OCI-LY7 (cell line): Measurements from ENCODE around the gene CHST13. TPM values are rescaled to one million over a fixed set of nuclear protein-coding genes. Genes with fewer than 3 reads are reported as not detected.

Experiments used
- BruUV-seq: library from RNA; stranded (reverse); fragments of 400-500 nt; replicated peaks from 2 replicates; lab custom pipeline; 2021; lab: Mats Ljungman, UMichigan
- CTCF ChIA-PET: fragments of 300-600 bp; sonication (Branson Sonifier 250); formaldehyde crosslinking; loops from one replicate; lab custom pipeline; 2022; ENCODE audit warnings: antibody characterized with exemption; ENCODE audit not compliant: unreplicated experiment; lab: Charles Lee
- POLR2A ChIA-PET: fragments of 300-600 bp; sonication (Branson Sonifier 250); formaldehyde crosslinking; loops from one replicate; lab custom pipeline; 2022; ENCODE audit warnings: antibody characterized with exemption; lab: Charles Lee
- DNase-seq: peaks from one replicate; pipeline ENCODE4 v3.0.0-alpha.2; 2015; ENCODE audit warnings: low spot score
- H2AFZ ChIP-seq: fragments of 200-600 bp; sonication (generic), shearing (Covaris generic); 2 replicates; pipeline ENCODE4 v1.6.1; 2014; ENCODE audit warnings: mild to moderate bottlenecking, antibody characterized with exemption, low read length, moderate library complexity
- H3K27ac ChIP-seq: fragments of 200-600 bp; sonication (generic); 2 replicates; pipeline ENCODE4 v1.5.1; 2014; ENCODE audit warnings: mixed run types, low read depth, mild to moderate bottlenecking, moderate library complexity, low read length, inconsistent platforms; ENCODE audit not compliant: poor library complexity, severe bottlenecking
- H3K36me3 ChIP-seq: fragments of 200-600 bp; sonication (generic); 2 replicates; pipeline ENCODE4 v1.6.1; 2014; ENCODE audit warnings: mild to moderate bottlenecking, antibody characterized with exemption, low read length, moderate library complexity, mixed read lengths; ENCODE audit not compliant: insufficient read depth
- H3K4me1 ChIP-seq: fragments of 200-600 bp; sonication (generic); 2 replicates; pipeline ENCODE4 v1.5.1; 2014; ENCODE audit warnings: mild to moderate bottlenecking, low read length; ENCODE audit not compliant: insufficient read depth, poor library complexity, severe bottlenecking
- H3K4me2 ChIP-seq: fragments of 200-600 bp; sonication (generic); 2 replicates; pipeline ENCODE4 v1.6.1; 2014; ENCODE audit warnings: mild to moderate bottlenecking, low read length
- H3K4me3 ChIP-seq: fragments of 200-600 bp; sonication (generic); 2 replicates; pipeline ENCODE4 v1.5.1; 2014; ENCODE audit warnings: mild to moderate bottlenecking, low read depth, low read length; ENCODE audit not compliant: poor library complexity, severe bottlenecking
- H3K79me2 ChIP-seq: fragments of 200-600 bp; sonication (generic); 2 replicates; pipeline ENCODE4 v1.6.1; 2016; ENCODE audit warnings: low read depth, mild to moderate bottlenecking, low read length, moderate library complexity, mixed read lengths; ENCODE audit not compliant: insufficient read depth
- H3K9me2 ChIP-seq: fragments of 200-600 bp; sonication (generic); 2 replicates; pipeline ENCODE4 v1.6.1; 2016; ENCODE audit warnings: mild to moderate bottlenecking, low read length, mixed read lengths; ENCODE audit not compliant: insufficient read depth
- H3K9me3 ChIP-seq: fragments of 200-600 bp; sonication (generic); 2 replicates; pipeline ENCODE4 v1.6.1; 2014; ENCODE audit warnings: mild to moderate bottlenecking, mixed run types, low read length, mixed read lengths
- H4K20me1 ChIP-seq: fragments of 200-600 bp; sonication (generic); 2 replicates; pipeline ENCODE4 v1.6.1; 2014; ENCODE audit warnings: mild to moderate bottlenecking, antibody characterized with exemption, low read length, moderate library complexity, mixed read lengths; ENCODE audit not compliant: insufficient read depth
- CTCF ChIP-seq: fragments of 200-600 bp; sonication (generic); conservative IDR thresholded peaks from 2 replicates; pipeline ENCODE4 v1.5.1; 2014; ENCODE audit warnings: mild to moderate bottlenecking, antibody characterized with exemption, low read length, moderate library complexity, mixed read lengths
- EZH2phosphoT487 ChIP-seq: fragments of 200-600 bp; sonication (generic); IDR thresholded peaks from 2 replicates; pipeline ENCODE4 v1.6.1; 2018; ENCODE audit warnings: low read depth, borderline replicate concordance, mild to moderate bottlenecking, mixed run types, antibody characterized with exemption, low read length, moderate library complexity, mixed read lengths
- intact Hi-C: fragments of 100-400 bp; cut with micrococcal nuclease; formaldehyde crosslinking; loops from one replicate; pipeline ENCODE4 v1.10.0; 2022; ENCODE audit not compliant: unreplicated experiment
- total RNA-seq, 2 experiments: library from RNA; depleted of rRNA in 1 of 2; stranded (reverse); fragments of >200 nt in 1 of 2; shearing (Covaris generic) in 1 of 2; gene quantifications; 2 replicates each; pipeline ENCODE4 v1.2.3, GENCODE V29; 2014 to 2022

The CHST13 gene
- total RNA-seq, 2 experiments from 2014 or later: not detected

DNA sequence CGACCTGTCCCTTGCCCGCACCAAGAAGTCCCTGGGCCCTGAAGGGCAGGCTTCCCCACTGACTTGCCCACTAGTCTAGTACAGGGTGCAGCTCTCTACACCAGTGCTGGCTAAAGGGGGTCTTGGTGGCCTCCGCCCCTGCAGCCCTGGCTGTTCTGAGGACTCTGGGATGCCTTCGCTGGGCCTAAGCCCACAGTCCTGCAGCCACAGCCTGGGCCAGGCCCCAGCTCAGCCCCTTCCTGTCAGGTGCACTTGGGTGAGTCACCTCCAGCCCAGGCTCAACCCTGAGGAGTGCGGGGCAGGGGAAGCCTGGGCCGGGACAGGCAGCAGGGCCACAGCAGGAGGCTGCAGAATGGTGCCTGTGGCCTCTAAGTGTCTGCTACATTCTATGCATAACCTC lies 33.8 kb downstream of the CHST13 start:
- DNase-seq: no peak
- H3K79me2 ChIP-seq: no peaks in the 10 kb centered on the region
- TF ChIP-seq EZH2phosphoT487: no peak
- TF ChIP-seq CTCF: no peak
- CTCF ChIA-PET: no interaction called here
- no peak overlapping the region for H3K4me3 ChIP-seq
- H3K36me3 ChIP-seq: no peaks in the 10 kb centered on the region
- intact Hi-C loops: no loop called here
- POLR2A ChIA-PET: no interaction called here
- no TSS peak for BruUV-seq
- no peak overlapping the region for H3K27ac ChIP-seq
- H3K9me3 ChIP-seq: no peaks in the 10 kb centered on the region
- no peaks in the 10 kb centered on the region for H4K20me1 ChIP-seq
- H3K4me1 ChIP-seq: no peaks in the 10 kb centered on the region
- H3K4me2 ChIP-seq: no peak overlapping the region
- H3K9me2 ChIP-seq: no peaks in the 10 kb centered on the region
- no peak overlapping the region for H2AFZ ChIP-seq

DNA sequence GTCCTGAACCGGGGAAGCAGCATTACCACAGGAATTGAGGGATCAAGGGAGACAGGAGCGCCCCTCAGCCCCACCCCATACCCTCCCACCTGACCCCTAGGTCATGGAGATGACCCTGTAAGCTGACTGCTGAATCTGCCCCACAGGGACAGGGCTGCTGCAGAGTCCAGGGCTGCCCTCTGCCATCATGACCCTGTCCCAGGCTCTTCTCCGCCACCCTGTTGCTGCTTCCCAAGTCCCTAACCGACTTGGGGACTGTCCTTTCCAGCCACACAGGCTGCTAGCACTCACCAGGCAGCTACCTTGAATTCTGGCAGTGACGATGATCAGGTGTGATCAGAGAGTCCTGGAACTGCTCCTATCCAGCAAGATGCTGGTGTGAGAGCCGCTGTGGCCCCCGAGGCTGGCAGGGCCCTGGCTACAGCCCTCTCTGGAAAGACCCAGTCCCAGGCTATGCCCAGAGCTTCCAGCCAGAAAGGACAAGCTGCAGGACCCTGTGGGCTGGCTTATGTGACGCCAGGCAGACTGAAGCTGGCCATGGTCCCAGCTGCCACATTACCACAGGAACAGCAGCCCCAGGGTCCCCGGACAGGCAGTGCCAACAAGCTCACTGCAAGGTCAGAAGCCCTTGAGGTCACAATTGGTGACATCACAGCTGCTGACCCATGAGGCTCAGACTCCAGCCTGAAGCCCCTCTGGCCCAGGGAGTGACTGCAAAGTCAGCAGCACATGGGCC lies 34.5 kb downstream of the CHST13 start, which contains the start of gene C3orf22:
Gene C3orf22, minus strand, starts transcription at position 597 of the 736 bp plus-strand sequence. CDS start 5,542 bp downstream, outside the sequence.
- no peaks in the 10 kb centered on the region for H3K4me1 ChIP-seq
- no peak for DNase-seq
- H3K79me2 ChIP-seq: no peaks in the 10 kb centered on the region
- ChIA-PET CTCF (no interaction called here), POLR2A (interaction anchor here (0.6 kb wide), 1 partner anchor 20 kb away, joined by 4 read pairs; no protein-coding TSS in a partner anchor)
- H2AFZ ChIP-seq: no peak within 1 kb of the TSS
- H3K27ac ChIP-seq: no peak within 1 kb of the TSS
- H3K4me2 ChIP-seq: no peak within 1 kb of the TSS
- H3K9me3 ChIP-seq: no peaks in the 10 kb centered on the region
- H3K4me3 ChIP-seq: no peak within 1 kb of the TSS
- TF ChIP-seq CTCF (no peak), EZH2phosphoT487 (no peak)
- H4K20me1 ChIP-seq: no peaks in the 10 kb centered on the region
- intact Hi-C loops: no loop called here
- H3K9me2 ChIP-seq: no peaks in the 10 kb centered on the region
- no TSS peak for BruUV-seq
- H3K36me3 ChIP-seq: no peaks in the 10 kb centered on the region

DNA sequence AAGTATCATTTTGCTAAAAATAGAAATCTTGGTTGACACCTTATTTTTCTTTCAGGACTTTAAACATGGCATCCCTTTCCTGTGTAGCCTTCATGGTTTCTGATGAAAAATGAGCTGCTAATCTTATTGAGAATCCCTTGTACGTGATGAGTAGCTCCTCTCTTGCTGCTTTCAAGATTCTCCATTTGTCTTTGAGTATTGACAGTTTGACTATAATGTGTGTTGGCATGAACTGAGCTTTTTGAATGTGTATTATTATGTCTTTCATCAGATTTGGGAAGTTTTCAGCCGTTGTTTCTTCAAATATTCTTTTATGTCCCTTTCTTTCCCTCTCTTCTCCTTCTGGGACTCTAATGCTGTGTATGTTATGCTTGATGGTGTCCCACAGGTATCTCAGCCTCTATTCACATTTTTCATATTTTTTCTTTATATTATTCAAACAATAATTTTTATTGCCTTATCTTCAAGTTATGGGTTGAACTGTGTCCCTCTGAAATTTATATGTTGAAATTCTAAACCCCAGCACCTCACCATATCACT lies 38.9 kb downstream of the CHST13 start:
- no peak for DNase-seq
- ChIA-PET POLR2A (no interaction called here), CTCF (no interaction called here)
- Histone ChIP-seq H3K36me3 (no peaks in the 10 kb centered on the region), H3K9me2 (0 out of 2 replicates have a peak, but pooled peaks cover 3% of the 10 kb centered on the region), H3K79me2 (no peaks in the 10 kb centered on the region), H3K4me2 (no peak overlapping the region), H3K4me3 (no peak overlapping the region), H3K27ac (no peak overlapping the region), H3K9me3 (no peaks in the 10 kb centered on the region), H3K4me1 (no peaks in the 10 kb centered on the region), H4K20me1 (no peaks in the 10 kb centered on the region), H2AFZ (no peak overlapping the region)
- TF ChIP-seq CTCF (no peak), EZH2phosphoT487 (no peak)
- no TSS peak for BruUV-seq
- intact Hi-C loops: no loop called here
